CD14-positive monocyte (primary cell): ENCODE measurements around the gene CELSR3. TPM values are rescaled to one million over a fixed set of nuclear protein-coding genes. Genes with fewer than 3 reads are reported as not detected.
A peak's percentile ranks its signal among the peaks of the same experiment; 100 is the strongest.

Experiments used
- DNase-seq, 3 donors: peaks; one replicate each; pipeline ENCODE4 v3.0.0-alpha.2; 2011 to 2022
- H2AFZ ChIP-seq: 2 replicates; pipeline ENCODE4 v1.6.0; 2012; ENCODE audit warnings: mild to moderate bottlenecking, low read depth, low read length, inconsistent platforms; ENCODE audit not compliant: insufficient read depth, poor library complexity, severe bottlenecking
- H3K27ac ChIP-seq, 2 donors: 1 replicate in 1 of 2; 2 replicates in 1 of 2; pipeline ENCODE4 v1.5.1; 2012 to 2013; ENCODE audit warnings: low read length in 2 of 2, control low read depth in 1 of 2, inconsistent platforms in 1 of 2, low read depth in 1 of 2, mild to moderate bottlenecking in 1 of 2
- H3K27me3 ChIP-seq, 2 donors: one replicate each; pipeline versions ENCODE4 v1.6.0 to v1.6.1; 2011 to 2013; ENCODE audit warnings: low read length in 2 of 2; ENCODE audit not compliant: control insufficient read depth in 2 of 2, insufficient read depth in 2 of 2
- H3K36me3 ChIP-seq, 2 donors: replicated peaks in 1 of 2; 1 replicate in 1 of 2; 2 replicates in 1 of 2; pipeline versions ENCODE4 v1.5.1 to v1.6.1; 2012 to 2013; ENCODE audit warnings: low read length in 2 of 2, control low read depth in 1 of 2, inconsistent platforms in 1 of 2, mild to moderate bottlenecking in 1 of 2; ENCODE audit not compliant: insufficient read depth in 2 of 2, control insufficient read depth in 1 of 2
- H3K4me1 ChIP-seq, 2 donors: 1 replicate in 1 of 2; 2 replicates in 1 of 2; pipeline versions ENCODE4 v1.5.1 to v1.6.1; 2012 to 2013; ENCODE audit warnings: low read length in 2 of 2, control low read depth in 1 of 2, inconsistent platforms in 1 of 2, mild to moderate bottlenecking in 1 of 2, moderate library complexity in 1 of 2; ENCODE audit not compliant: insufficient read depth in 2 of 2, control insufficient read depth in 1 of 2
- H3K4me2 ChIP-seq: replicated peaks from 2 replicates; pipeline ENCODE3; 2012; ENCODE audit warnings: low read length, moderate library complexity, mild to moderate bottlenecking; ENCODE audit not compliant: poor library complexity, severe bottlenecking; ENCODE audit errors: extremely low read depth
- H3K4me3 ChIP-seq, 3 experiments: fragments of 200-600 bp in 1 of 3; sonication (generic) in 1 of 3; replicated peaks in 1 of 3; 1 replicate in 2 of 3; 2 replicates in 1 of 3; pipeline ENCODE4 v1.5.1; 2011 to 2013; ENCODE audit warnings: low read length in 3 of 3, mild to moderate bottlenecking in 3 of 3, control low read depth in 2 of 3, low read depth in 2 of 3, inconsistent platforms in 1 of 3, moderate library complexity in 1 of 3
- H3K79me2 ChIP-seq: 2 replicates; pipeline ENCODE4 v1.6.0; 2012; ENCODE audit warnings: mild to moderate bottlenecking, control low read depth, inconsistent platforms, low read length, moderate library complexity; ENCODE audit not compliant: insufficient read depth
- H3K9ac ChIP-seq: 2 replicates; pipeline ENCODE4 v1.6.0; 2017; ENCODE audit warnings: low read length, mild to moderate bottlenecking; ENCODE audit not compliant: insufficient read depth, poor library complexity, severe bottlenecking
- H3K9me3 ChIP-seq, 2 donors: replicated peaks in 1 of 2; 1 replicate in 1 of 2; 2 replicates in 1 of 2; pipeline versions ENCODE4 v1.5.1 to v1.6.1; 2012 to 2013; ENCODE audit warnings: low read length in 2 of 2, control low read depth in 1 of 2; ENCODE audit not compliant: control insufficient read depth in 1 of 2, insufficient read depth in 1 of 2
- H4K20me1 ChIP-seq: 2 replicates; pipeline ENCODE4 v1.6.0; 2012; ENCODE audit warnings: mild to moderate bottlenecking, low read length, control low read depth, moderate library complexity; ENCODE audit not compliant: insufficient read depth
- H3K27ac Mint-ChIP-seq, 7 donors: one replicate each; pipeline ENCODE4 v1.8.0; 2020; ENCODE audit warnings: mild to moderate bottlenecking in 7 of 7, mixed read lengths in 7 of 7, moderate library complexity in 6 of 7, inconsistent platforms in 2 of 7
- H3K27me3 Mint-ChIP-seq, 3 donors: one replicate each; pipeline ENCODE4 v1.8.0; 2021 to 2022; ENCODE audit warnings: low read depth in 3 of 3, mild to moderate bottlenecking in 3 of 3, mixed read lengths in 3 of 3, moderate library complexity in 3 of 3, inconsistent platforms in 1 of 3
- H3K36me3 Mint-ChIP-seq, 2 donors: one replicate each; pipeline ENCODE4 v1.8.0; 2020; ENCODE audit warnings: mixed read lengths in 2 of 2, inconsistent platforms in 1 of 2, mild to moderate bottlenecking in 1 of 2
- H3K4me1 Mint-ChIP-seq: one replicate; pipeline ENCODE4 v1.8.0; 2020; ENCODE audit warnings: mild to moderate bottlenecking, mixed read lengths
- H3K4me3 Mint-ChIP-seq, 2 donors: one replicate each; pipeline ENCODE4 v1.8.0; 2020; ENCODE audit warnings: mild to moderate bottlenecking in 2 of 2, mixed read lengths in 2 of 2, moderate library complexity in 1 of 2
- H3K9me3 Mint-ChIP-seq, 7 donors: one replicate each; pipeline ENCODE4 v1.8.0; 2020 to 2022; ENCODE audit warnings: mixed read lengths in 7 of 7, mild to moderate bottlenecking in 6 of 7, moderate library complexity in 6 of 7, inconsistent platforms in 2 of 7
- CTCF ChIP-seq: fragments of 200-600 bp; IDR thresholded peaks from one replicate; pipeline ENCODE4 v1.8.0; 2022; ENCODE audit warnings: antibody characterized with exemption, mild to moderate bottlenecking
- WGBS: methylation state at CpG from one replicate; pipeline ENCODE4 v1.1.5; 2013; ENCODE audit warnings: missing lambda C conversion rate; ENCODE audit not compliant: insufficient coverage; 5-methylcytosine and 5-hydroxymethylcytosine counted together
- intact Hi-C, 2 donors: fragments of 100-400 bp; cut with micrococcal nuclease; formaldehyde crosslinking; loops; one replicate each; pipeline versions ENCODE4 v1.15.0 to v1.15.1; 2023
- polyA plus RNA-seq, 3 donors: library from polyadenylated mRNA; depleted of rRNA in 1 of 3; unstranded in 2 of 3; stranded (reverse) in 1 of 3; fragments of 300-500 nt in 2 of 3; fragments of >200 nt in 1 of 3; fragmentation: Illumina TruSeq in 2 of 3; gene quantifications; 1 replicate in 2 of 3; 2 replicates in 1 of 3; pipeline ENCODE4 v1.2.3, GENCODE V29; 2012 to 2021

The CELSR3 gene
- polyA plus RNA-seq, 3 donors, result 0.95 TPM; not detected in 2

DNA sequence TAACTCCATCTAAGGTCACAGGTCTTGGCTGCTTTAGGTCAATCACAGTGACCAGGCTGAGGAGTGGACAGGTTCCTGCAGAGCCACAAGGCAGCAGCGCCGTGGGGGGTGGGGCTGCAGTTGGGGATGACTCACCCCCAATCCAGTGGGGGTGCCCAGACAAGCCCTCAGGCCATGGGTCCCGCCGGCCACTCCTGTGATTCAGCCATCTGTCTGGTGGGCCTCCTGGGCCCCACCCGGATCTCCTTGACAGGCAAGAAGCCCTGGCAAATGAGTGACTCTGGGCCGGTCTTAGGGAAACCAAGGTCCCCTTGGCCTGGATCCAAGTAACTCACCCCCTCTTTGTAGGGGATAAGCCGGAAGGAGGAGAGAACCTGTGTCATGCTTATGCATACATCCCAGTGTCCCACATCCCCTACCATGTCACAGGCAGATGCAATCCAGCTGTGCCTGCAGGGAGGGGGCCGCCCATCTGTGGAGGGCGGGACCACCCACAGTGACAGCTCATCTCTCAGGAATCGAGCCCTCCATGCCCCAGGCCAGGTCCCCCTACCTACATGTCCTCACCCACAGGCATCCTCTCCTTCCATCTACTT lies 67.1 kb downstream of the CELSR3 start:
- peak overlapping the region in 1 of 2 donors; percentile 83 for H3K4me3 Mint-ChIP-seq
- H3K4me3 ChIP-seq, result no peak overlapping the region
- H3K36me3 ChIP-seq, result peaks cover 31 to 35% of the 10 kb centered on the region in 2 donors
- no peaks in the 10 kb centered on the region for H3K9me3 ChIP-seq
- H3K36me3 Mint-ChIP-seq, result peaks cover 39 to 41% of the 10 kb centered on the region in 2 donors
- peaks cover 12% of the 10 kb centered on the region for H3K4me1 Mint-ChIP-seq
- H3K27ac ChIP-seq, result no peak overlapping the region
- 66% methylated on average over 3 of the region's 10 CpGs for WGBS
- TF ChIP-seq CTCF, result no peak
- H3K27ac Mint-ChIP-seq, result peak overlapping the region in 2 of 7 donors; percentile 51 to 57
- peaks cover 6 to 30% of the 10 kb centered on the region in 2 donors for H3K27me3 ChIP-seq
- intact Hi-C loops, result no loop called here
- peaks cover 6 to 14% of the 10 kb centered on the region in 2 donors for H3K4me1 ChIP-seq
- DNase-seq, result peak; percentile 60 to 83 (median 73)
- no peak overlapping the region for H2AFZ ChIP-seq
- H4K20me1 ChIP-seq, result peaks cover 27% of the 10 kb centered on the region
- H3K4me2 ChIP-seq, result no peak overlapping the region
- peaks cover 0 to 6% (median 0%) of the 10 kb centered on the region in 7 donors for H3K9me3 Mint-ChIP-seq
- no peak overlapping the region for H3K9ac ChIP-seq
- H3K27me3 Mint-ChIP-seq, result peaks cover 38 to 47% (median 43%) of the 10 kb centered on the region in 3 donors
- H3K79me2 ChIP-seq, result no peaks in the 10 kb centered on the region

GRCh38 chr3:48595075-48595525 lies 67.6 kb downstream of the CELSR3 start, which contains the start of gene COL7A1:
TSS of gene COL7A1 (minus strand) at chr3:48595329. CDS start at chr3:48595159, 170 bp downstream.
- 1% methylated on average over 28 of the region's 35 CpGs for WGBS
- H3K9ac ChIP-seq, result no peak within 1 kb of the TSS
- Mint-ChIP-seq H3K4me3 (peak within 1 kb of the TSS in 1 of 2 donors; percentile 83), H3K36me3 (peaks cover 33 to 36% of the 10 kb centered on the region in 2 donors), H3K9me3 (peaks cover 0 to 6% (median 0%) of the 10 kb centered on the region in 7 donors), H3K27me3 (peaks cover 38 to 49% (median 46%) of the 10 kb centered on the region in 3 donors), H3K27ac (peak within 1 kb of the TSS in 2 of 7 donors; percentile 51 to 57), H3K4me1 (peaks cover 12% of the 10 kb centered on the region)
- peaks cover 22% of the 10 kb centered on the region for H4K20me1 ChIP-seq
- H3K4me2 ChIP-seq, result peak within 1 kb of the TSS; percentile 36
- H3K27me3 ChIP-seq, result peaks cover 6 to 32% of the 10 kb centered on the region in 2 donors
- no peaks in the 10 kb centered on the region for H3K79me2 ChIP-seq
- no peaks in the 10 kb centered on the region for H3K9me3 ChIP-seq
- no peak within 1 kb of the TSS for H3K27ac ChIP-seq
- H3K36me3 ChIP-seq, result peaks cover 26 to 30% of the 10 kb centered on the region in 2 donors
- no peak for DNase-seq
- peak within 1 kb of the TSS in 1 of 3 experiments; percentile 17 for H3K4me3 ChIP-seq
- peak within 1 kb of the TSS; percentile 46 for H2AFZ ChIP-seq
- TF ChIP-seq CTCF, result no peak
- intact Hi-C loops, result no loop called here
- H3K4me1 ChIP-seq, result peaks cover 6 to 14% of the 10 kb centered on the region in 2 donors
